Measurements from ENCODE around the gene EGFL6. TPM values are rescaled to one million over a fixed set of nuclear protein-coding genes. Genes with fewer than 3 reads are reported as not detected.

EGFL6 gene
- total RNA-seq, 2 experiments from 2014 or later, result not detected

DNA sequence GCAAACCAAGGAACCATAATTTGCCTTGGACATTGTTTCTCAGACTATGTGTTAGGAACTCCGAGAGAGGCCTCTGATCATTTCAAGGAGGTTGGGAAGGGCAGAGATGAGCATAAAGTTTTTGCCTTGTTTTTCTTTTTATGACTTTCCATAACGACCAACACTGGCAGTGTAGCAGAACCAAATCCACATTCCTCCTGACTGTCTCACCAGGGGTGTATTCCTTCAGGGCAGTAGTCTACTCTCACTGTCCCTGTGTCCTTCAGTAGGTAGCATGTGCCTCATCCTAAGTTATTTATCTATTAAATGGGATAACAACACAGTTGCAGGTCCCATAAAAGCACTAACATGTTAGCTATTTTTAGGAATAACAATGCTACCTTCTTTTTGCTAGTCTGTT, 20.8 kb downstream of the EGFL6 start:
- H3K9me3 ChIP-seq (ENCODE audit: control insufficient read depth in 1 of 2, insufficient read depth in 1 of 2, low read length in 2 of 2), result no peaks in the 10 kb centered on the region
- Mint-ChIP-seq H3K9me3 (no peaks in the 10 kb centered on the region), H3K27me3 (peaks cover 9% of the 10 kb centered on the region), H3K27ac (no peak overlapping the region), H3K4me1 (ENCODE audit: low read depth) (no peaks in the 10 kb centered on the region), H3K4me3 (no peak overlapping the region), H3K36me3 (ENCODE audit: low read depth) (no peaks in the 10 kb centered on the region)
- intact Hi-C loops (cut with DNase I, micrococcal nuclease), result no loop called here
- DNase-seq (no peak), ATAC-seq (ENCODE audit: poor library complexity) (no peak)
- no peaks in the 10 kb centered on the region for H3K4me1 ChIP-seq (ENCODE audit: insufficient read depth, low read length)
- peaks cover 0 to 22% of the 10 kb centered on the region in 2 experiments for H3K27me3 ChIP-seq (ENCODE audit: control insufficient read depth in 1 of 2, insufficient read depth in 2 of 2, low read length in 2 of 2)
- ChIA-PET CTCF (no interaction called here), POLR2A (no interaction called here)
- no peaks in the 10 kb centered on the region for H3K36me3 ChIP-seq (ENCODE audit: insufficient read depth, low read length)
- no peak overlapping the region for H3K27ac ChIP-seq (ENCODE audit: low read depth in 1 of 2, low read length in 2 of 2)
- TF ChIP-seq, protein P1, sequence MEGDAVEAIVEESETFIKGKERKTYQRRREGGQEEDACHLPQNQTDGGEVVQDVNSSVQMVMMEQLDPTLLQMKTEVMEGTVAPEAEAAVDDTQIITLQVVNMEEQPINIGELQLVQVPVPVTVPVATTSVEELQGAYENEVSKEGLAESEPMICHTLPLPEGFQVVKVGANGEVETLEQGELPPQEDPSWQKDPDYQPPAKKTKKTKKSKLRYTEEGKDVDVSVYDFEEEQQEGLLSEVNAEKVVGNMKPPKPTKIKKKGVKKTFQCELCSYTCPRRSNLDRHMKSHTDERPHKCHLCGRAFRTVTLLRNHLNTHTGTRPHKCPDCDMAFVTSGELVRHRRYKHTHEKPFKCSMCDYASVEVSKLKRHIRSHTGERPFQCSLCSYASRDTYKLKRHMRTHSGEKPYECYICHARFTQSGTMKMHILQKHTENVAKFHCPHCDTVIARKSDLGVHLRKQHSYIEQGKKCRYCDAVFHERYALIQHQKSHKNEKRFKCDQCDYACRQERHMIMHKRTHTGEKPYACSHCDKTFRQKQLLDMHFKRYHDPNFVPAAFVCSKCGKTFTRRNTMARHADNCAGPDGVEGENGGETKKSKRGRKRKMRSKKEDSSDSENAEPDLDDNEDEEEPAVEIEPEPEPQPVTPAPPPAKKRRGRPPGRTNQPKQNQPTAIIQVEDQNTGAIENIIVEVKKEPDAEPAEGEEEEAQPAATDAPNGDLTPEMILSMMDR (IDR thresholded peaks at IDR 0.05), result no peak
- no peak overlapping the region for H3K4me3 ChIP-seq (ENCODE audit: low read length)

- H3K36me3 Mint-ChIP-seq (ENCODE audit: low read depth), result no peaks in the 10 kb centered on the region
Measured at GRCh38 chrX:13590914-13591313, 21.5 kb downstream of the EGFL6 start.

GRCh38 chrX:13597874-13598273, 28.5 kb downstream of the EGFL6 start:
- DNase-seq (no peak), ATAC-seq (ENCODE audit: poor library complexity) (no peak)
- Histone ChIP-seq H3K27me3 (ENCODE audit: control insufficient read depth in 1 of 2, insufficient read depth in 2 of 2, low read length in 2 of 2) (peaks cover 0 to 7% of the 10 kb centered on the region in 2 experiments), H3K36me3 (ENCODE audit: insufficient read depth, low read length) (no peaks in the 10 kb centered on the region), H3K4me1 (ENCODE audit: insufficient read depth, low read length) (no peaks in the 10 kb centered on the region), H3K4me3 (ENCODE audit: low read length) (no peak overlapping the region), H3K27ac (ENCODE audit: low read depth in 1 of 2, low read length in 2 of 2) (no peak overlapping the region), H3K9me3 (ENCODE audit: control insufficient read depth in 1 of 2, insufficient read depth in 1 of 2, low read length in 2 of 2) (no peaks in the 10 kb centered on the region)
- CTCF ChIA-PET, result no interaction called here
- Mint-ChIP-seq H3K9me3 (no peaks in the 10 kb centered on the region), H3K4me3 (no peak overlapping the region), H3K27me3 (peaks cover 17% of the 10 kb centered on the region), H3K27ac (no peak overlapping the region), H3K4me1 (ENCODE audit: low read depth) (no peaks in the 10 kb centered on the region), H3K36me3 (ENCODE audit: low read depth) (no peaks in the 10 kb centered on the region)
- POLR2A ChIA-PET, result no interaction called here
- intact Hi-C loops (cut with DNase I, micrococcal nuclease), result no loop called here
- TF ChIP-seq, protein P1 (IDR thresholded peaks at IDR 0.05), result no peak

More at GRCh38 chrX:13590914-13591313, 21.5 kb downstream of the EGFL6 start:
- no peak overlapping the region for H3K27ac ChIP-seq (ENCODE audit: low read depth in 1 of 2, low read length in 2 of 2)
- TF ChIP-seq, protein P1 (IDR thresholded peaks at IDR 0.05), result no peak
- Mint-ChIP-seq H3K9me3 (no peaks in the 10 kb centered on the region), H3K4me3 (no peak overlapping the region), H3K27me3 (peaks cover 8% of the 10 kb centered on the region), H3K27ac (no peak overlapping the region), H3K4me1 (ENCODE audit: low read depth) (no peaks in the 10 kb centered on the region)
- DNase-seq (no peak), ATAC-seq (ENCODE audit: poor library complexity) (no peak)
- H3K36me3 ChIP-seq (ENCODE audit: insufficient read depth, low read length), result no peaks in the 10 kb centered on the region
- ChIA-PET CTCF (no interaction called here), POLR2A (no interaction called here)
- intact Hi-C loops (cut with DNase I, micrococcal nuclease), result no loop called here
- no peaks in the 10 kb centered on the region for H3K9me3 ChIP-seq (ENCODE audit: control insufficient read depth in 1 of 2, insufficient read depth in 1 of 2, low read length in 2 of 2)
- no peaks in the 10 kb centered on the region for H3K4me1 ChIP-seq (ENCODE audit: insufficient read depth, low read length)
- no peak overlapping the region for H3K4me3 ChIP-seq (ENCODE audit: low read length)
- peaks cover 0 to 22% of the 10 kb centered on the region in 2 experiments for H3K27me3 ChIP-seq (ENCODE audit: control insufficient read depth in 1 of 2, insufficient read depth in 2 of 2, low read length in 2 of 2)
